Jurkat, Clone E6-1 (cell line): ENCODE measurements around the gene MAFF.

Experiments used
- DNase-seq: peaks from one replicate; pipeline ENCODE4 v3.0.0-alpha.2; 2011; ENCODE audit warnings: low read depth, low spot score
- H3K4me3 ChIP-seq: 2 replicates; pipeline ENCODE4 v1.5.1; 2011; ENCODE audit warnings: mild to moderate bottlenecking, low read length, control low read depth, moderate library complexity

Gene MAFF

GRCh38 chr22:38201371-38201710 is 453 bp upstream of the MAFF start:
- no peak for DNase-seq
- peak overlapping the region; percentile 61 for H3K4me3 ChIP-seq

- peak overlapping the region; percentile 61 for H3K4me3 ChIP-seq
- DNase-seq, result no peak
Measured at GRCh38 chr22:38202437-38203089, 769 bp downstream of the MAFF start.

- no peak for DNase-seq
- H3K4me3 ChIP-seq, result peak overlapping the region; percentile 61
Measured at GRCh38 chr22:38203090-38203810, 1.5 kb downstream of the MAFF start.

GRCh38 chr22:38203855-38204514 is 2.2 kb downstream of the MAFF start:
- H3K4me3 ChIP-seq, result no peak overlapping the region
- DNase-seq, result no peak

DNA sequence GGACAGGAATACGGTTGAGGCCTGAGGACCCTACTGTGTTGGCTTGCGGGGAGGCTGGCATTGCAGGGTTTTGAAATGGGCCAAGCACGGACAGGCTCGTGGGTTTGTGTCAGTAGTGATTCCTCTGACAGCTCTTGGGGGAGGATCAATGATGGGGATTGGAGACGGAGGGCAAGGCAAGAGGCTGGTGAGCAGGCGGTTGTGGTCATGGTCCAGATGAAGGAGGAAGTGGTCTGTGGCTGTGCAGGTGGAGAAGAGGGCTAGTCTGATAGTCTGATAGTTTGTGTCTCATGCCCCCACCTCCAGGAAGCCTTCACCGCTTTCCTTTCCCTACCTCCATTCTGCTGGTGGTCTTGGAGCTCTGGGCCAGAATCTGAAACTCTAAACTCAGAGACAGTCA is 3.0 kb downstream of the MAFF start:
- no peak overlapping the region for H3K4me3 ChIP-seq
- no peak for DNase-seq

- no peak for DNase-seq
- H3K4me3 ChIP-seq, result no peak overlapping the region
Measured at GRCh38 chr22:38205261-38206128, 3.7 kb downstream of the MAFF start.

GRCh38 chr22:38207898-38208432 is 6.2 kb downstream of the MAFF start:
- no peak for DNase-seq
- H3K4me3 ChIP-seq, result no peak overlapping the region

DNA sequence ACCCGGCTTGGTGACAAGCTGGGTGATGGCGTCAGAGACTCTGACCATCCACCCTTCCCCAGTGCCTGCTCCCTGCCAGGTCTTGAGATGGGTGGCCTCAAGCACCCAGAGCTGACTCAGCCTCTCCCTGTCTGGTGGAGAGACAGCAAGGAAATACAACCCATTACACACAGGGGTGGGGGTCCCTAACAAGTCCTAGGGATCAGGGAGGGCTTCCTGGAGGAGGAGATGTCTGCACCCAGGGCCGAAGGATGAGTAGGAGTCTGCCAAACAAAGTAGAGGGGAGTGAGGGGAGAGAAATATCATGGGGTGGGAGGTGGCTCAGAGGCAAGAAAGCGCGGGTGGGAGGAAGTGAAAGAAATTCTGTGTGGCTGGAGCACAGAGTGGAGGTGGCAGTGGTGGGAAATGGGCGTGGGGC is 6.8 kb downstream of the MAFF start:
- H3K4me3 ChIP-seq, result no peak overlapping the region
- DNase-seq, result no peak

- no peak for DNase-seq
- no peak overlapping the region for H3K4me3 ChIP-seq
Measured at GRCh38 chr22:38211556-38211955, 9.8 kb downstream of the MAFF start.

DNA sequence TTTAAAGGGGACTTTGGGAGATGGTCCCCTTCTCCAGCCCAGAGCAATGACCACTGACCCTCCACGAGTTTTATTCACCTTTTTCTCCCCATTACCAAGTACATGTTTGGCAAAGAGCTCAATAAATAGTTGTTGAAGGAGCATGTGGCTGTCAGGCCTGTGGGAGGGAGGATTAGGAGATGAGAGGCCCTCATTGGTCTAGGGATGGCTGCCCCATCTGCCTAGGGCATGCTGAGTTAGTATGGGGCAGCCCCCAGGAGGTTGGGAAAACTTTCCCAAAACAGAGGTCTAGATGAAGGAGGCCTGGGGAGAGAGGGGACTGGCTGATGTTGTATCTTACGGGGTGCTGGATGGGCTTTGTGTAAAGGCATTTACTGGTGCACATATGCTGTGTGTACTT is 10.6 kb downstream of the MAFF start:
- no peak overlapping the region for H3K4me3 ChIP-seq
- no peak for DNase-seq

DNA sequence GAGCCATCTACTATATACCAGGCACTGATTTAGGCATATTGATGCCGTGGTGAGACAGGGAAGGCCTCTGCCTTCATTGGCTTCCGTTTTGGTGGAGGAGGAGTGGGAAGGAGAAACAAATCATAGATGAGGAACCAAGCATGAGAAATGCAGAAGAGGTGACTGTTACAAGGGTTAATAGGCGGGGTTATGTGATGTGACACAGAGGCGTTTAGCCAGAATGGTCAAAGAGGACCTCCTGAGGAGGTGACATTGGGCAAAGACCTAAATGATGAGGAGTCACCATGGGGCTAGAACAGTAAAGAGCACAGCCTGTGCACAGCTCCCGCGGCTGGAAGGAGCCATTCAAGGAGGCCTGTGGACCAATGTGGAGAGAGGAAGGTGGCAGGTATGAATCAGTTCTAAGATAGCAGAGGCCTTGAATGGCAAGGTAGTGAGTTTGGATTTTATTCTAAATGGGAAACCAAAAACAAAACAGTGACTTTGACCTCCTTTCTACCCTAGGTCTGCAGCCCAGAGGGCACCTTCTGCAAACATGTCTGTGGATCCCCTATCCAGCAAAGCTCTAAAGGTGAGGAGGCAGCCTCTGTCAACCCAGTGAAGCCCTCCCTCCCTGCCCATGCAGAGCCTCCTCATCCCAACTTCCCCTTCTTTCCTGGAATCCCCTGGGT is 11.7 kb downstream of the MAFF start:
- no peak for DNase-seq

DNA sequence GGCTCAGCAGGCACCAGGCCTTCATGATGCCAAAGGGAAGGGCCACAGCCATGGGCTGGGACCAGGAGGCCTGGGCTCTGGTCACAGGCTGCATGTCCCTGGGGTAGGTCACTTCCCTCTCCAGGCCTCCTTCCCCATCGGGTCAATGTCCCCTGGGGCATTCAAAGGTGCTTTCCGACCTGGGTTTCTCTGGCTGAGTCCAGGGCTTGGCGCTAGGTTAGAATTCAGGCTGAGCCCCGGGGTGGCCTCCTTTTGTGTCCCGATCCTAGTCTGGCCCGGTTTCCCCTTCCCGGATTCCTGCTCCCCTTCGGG is 12.2 kb downstream of the MAFF start:
- DNase-seq, result no peak
- H3K4me3 ChIP-seq, result no peak overlapping the region

More for the DNA sequence above, 11.7 kb downstream of the MAFF start:
- H3K4me3 ChIP-seq, result no peak overlapping the region

DNA sequence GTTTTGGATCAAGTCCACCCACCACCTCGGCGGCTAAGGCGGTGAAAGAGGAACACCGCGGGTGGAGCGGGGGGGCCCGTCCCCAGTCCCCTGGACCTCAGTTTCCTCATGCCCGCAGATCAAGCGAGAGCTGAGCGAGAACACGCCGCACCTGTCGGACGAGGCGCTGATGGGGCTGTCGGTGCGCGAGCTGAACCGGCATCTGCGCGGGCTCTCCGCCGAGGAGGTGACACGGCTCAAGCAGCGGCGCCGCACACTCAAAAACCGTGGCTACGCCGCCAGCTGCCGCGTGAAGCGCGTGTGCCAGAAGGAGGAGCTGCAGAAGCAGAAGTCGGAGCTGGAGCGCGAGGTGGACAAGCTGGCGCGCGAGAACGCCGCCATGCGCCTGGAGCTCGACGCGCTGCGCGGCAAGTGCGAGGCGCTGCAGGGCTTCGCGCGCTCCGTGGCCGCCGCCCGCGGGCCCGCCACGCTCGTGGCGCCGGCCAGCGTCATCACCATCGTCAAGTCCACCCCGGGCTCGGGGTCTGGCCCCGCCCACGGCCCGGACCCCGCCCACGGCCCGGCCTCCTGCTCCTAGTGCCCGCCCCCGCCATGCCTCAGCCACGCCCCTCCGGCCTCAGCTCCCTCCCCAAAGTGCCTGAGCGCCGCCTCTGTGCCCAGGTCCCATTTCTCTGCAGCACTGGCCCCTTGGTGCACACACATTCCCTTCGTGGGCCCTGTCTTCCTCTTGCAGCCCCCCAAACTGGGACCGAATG is 12.7 kb downstream of the MAFF start:
- no peak for DNase-seq
- 0 out of 2 replicates have a peak overlapping the region, but pooled peaks have one; percentile 3 for H3K4me3 ChIP-seq

- H3K4me3 ChIP-seq, result no peak overlapping the region
- DNase-seq, result no peak
Measured at GRCh38 chr22:38215156-38216038, 13.6 kb downstream of the MAFF start.

DNA sequence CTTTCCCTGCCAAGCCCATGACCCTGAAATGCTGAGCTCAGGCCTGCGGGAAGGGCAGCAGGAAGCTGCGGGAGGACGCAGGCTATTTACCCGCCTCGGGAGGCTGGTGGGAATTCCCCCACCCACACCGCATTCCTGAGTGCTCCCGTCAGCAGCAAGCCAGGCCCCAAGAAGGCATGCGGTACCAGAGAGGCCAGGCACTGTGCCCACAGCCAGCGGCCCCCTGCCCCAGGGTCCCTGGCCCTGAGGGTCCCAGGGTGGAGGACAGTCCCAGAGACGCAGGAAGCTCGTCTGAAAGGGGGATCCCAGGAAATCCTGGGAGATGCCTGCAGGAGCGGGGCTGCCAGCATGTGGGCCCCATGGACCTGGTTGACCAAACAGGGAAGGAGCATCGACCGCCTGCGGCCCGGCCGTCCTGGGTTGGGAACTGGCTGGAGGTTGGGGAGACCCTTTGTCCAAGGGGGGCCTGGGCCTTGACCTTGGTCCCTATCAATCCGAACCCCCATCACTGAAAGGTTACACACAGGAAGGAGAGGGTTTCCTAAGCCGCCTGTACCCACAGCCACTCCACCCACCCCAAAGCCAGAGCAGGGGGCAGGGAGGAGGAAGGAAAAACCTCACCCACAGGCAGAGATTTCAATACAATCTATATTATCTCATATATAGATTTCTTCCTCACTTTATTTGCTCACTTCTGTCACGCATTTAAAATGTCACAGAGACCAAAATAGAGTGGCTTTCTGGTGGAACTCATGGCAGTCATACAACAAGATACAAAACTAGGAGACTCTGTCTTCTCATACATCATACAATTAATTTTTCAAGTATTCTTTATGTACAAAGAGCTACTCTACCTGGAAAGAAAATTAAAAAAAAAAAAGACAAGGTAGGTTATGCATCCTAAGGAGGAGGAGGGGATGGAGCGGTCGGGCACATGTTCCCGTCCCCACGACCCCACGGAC is 17.1 kb downstream of the MAFF start:
- DNase-seq, result no peak
- no peak overlapping the region for H3K4me3 ChIP-seq

GRCh38 chr22:38219632-38220031 is 17.8 kb downstream of the MAFF start:
- no peak overlapping the region for H3K4me3 ChIP-seq
- no peak for DNase-seq
